Measurements from ENCODE around the gene RPRM.
"Not testable (repeated sequence)": the region's sequence is repeated elsewhere in the genome, so short reads cannot be mapped to it uniquely, and the experiment has no call there.

Gene RPRM

DNA sequence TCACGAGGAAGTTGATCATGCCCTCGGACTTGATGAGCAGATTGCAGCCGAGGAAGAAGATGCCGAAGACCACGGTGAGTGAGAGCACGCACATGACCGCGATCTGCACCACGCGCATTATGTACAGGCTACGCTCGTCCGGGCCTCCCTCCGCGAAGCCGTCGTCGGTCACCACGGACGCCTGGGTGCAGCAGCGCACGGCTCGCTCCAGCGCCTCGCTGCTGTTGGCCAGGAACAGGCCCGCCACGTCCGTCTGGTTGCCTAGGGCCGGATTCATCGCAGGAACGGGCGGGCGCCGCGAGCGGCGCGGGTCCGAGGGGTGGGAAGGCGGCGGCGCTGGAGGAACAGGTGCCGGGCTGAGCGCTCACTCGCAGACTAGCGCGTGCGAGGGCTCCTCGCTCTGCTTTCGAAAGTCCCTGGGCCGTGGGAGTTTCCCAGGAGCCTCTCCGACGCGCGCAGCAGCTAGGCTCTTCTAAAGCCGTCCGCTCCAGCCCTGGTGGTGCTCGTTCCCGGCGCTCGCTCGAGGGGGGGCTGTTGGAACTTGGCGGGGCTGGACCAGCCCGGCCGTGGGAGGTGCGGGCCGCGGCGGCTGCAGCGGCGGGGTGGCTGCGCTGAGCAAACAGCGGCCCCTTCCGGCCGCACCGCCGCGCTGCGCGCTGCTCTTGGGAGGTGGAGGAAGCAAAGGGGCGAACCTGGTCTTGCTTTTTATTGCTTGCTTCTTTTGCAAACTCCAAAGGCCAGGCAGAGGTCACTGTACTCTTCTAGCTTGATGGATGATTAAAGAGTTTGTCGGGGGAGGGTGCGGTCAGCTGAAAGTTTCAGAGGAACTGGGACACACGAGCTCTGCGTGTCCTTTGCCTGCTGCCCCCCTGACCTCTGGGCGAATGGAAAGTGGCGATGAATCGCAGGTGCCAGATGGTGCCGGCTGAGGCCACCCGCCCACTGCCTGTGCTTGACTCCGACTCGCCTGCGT is at the start of gene RPRM:
Gene RPRM (minus strand): TSS at position 474 of the 973 bp plus-strand sequence. CDS start 197 bp downstream, at position 277.
- in situ Hi-C loops (cut with MboI; ENCODE audit: low sequenced_read_pairs) = no loop called here

DNA sequence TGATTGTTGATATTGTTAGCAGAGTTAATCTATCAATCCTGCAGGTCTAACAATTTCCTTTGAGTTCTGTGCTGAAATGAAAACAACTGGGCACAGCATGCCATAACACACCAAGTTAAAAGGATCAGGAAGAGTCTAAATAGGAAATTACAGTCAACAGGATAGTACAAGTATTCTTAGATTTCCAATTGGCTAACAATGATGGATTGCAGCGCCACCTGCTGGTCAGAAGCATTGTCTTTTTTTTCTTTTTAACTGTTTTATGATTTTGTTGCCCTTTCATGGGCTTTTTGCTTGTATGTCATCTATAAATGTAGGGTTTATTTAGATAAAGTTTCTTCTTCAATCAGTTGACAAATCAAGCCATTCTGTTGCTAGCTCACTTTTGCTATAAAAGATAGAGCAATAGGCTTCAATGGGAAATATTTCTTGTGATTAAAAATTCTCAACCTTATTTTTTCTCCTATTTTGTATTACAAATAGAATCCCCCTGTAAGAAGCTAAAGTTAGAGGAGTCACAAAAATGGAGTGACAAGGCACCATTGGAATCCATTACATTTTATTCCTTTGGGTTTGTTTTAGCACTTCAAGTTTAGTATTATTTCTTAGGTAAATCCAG is 40.8 kb upstream of the RPRM start:
- in situ Hi-C loops (cut with MboI; ENCODE audit: low sequenced_read_pairs) = no loop called here

DNA sequence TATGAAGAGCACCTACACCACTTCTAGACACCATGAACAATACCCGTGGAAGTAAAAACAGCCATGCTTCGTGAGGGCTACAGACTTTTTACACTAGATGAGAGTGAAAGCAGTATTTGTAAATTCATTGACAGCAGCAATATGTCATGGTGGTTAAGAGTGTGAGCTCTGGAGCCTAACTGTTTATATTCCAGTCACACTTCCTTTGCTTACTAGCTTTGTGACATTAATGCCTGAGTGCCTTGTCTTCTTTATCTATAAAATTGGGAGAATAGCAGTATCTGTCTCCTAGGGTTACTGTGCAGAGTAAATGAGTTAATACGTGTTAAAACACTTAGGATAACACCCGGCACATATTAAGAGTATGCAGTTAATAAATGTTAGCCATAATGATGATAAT is 33.8 kb upstream of the RPRM start:
- in situ Hi-C loops (cut with MboI; ENCODE audit: low sequenced_read_pairs) = no loop called here

DNA sequence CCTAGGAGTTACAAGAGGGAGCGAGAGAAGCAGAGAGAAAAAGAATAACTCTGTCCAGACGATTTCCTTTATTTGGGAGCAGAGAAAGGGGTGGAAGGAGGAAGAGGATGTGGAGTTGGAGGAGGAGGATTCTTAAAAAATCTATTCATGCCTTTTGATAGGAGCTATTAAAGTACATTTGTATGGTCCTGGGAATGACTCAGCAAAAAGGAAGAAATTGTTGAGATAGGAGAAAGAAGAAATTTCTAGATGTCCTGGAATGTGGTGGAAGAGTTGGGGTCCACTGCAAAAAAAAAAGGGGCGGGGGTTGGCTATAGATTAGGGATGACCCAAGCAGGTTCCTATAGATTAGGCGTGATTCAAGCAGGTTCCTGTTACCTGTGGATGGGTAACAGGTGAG is 32.4 kb upstream of the RPRM start:
- in situ Hi-C loops (cut with MboI; ENCODE audit: low sequenced_read_pairs) = no loop called here

- in situ Hi-C loops (cut with MboI; ENCODE audit: low sequenced_read_pairs) = no loop called here
These were observed 30.6 kb upstream of the RPRM start for GRCh38 chr2:153509133-153509532.

DNA sequence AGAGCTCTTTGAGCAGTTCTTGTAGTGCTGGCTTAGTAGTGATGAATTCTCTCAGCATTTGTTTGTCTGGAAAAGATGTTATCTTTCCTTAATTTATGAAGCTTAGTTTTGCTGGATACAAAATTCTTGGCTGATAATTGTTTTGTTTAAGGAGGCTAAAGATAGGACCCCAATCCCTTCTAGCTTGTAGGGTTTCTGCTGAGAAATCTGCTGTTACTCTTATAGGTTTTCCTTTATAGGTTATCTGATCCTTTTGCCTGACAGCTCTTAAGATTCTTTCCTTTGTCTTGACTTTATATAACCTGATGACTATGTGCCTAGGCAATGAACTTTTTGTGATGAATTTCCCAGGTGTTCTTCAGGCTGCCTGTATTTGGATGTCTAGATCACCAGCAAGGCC is 27.9 kb upstream of the RPRM start:
- in situ Hi-C loops (cut with MboI; ENCODE audit: low sequenced_read_pairs) = not testable (repeated sequence)

DNA sequence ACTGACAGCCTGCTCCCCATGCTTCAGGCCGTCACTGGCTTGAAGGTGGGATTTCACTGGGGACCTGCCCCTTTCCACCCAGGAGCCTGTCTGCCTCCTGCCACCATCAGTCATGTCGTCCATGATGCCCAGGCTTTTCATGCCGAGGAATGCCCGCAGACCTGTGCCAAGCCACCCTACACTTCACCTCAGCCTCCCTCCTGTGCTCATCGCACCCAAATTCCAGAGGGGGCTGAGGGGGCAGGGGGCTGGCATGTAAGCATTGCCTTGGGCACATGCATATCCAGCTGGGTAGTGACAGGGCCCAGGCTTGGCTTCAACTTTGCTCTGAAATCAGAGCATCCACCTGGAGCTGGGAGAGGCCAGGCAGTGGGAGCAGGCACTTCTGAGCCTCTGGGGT is 20.9 kb upstream of the RPRM start:
- in situ Hi-C loops (cut with MboI; ENCODE audit: low sequenced_read_pairs) = no loop called here

DNA sequence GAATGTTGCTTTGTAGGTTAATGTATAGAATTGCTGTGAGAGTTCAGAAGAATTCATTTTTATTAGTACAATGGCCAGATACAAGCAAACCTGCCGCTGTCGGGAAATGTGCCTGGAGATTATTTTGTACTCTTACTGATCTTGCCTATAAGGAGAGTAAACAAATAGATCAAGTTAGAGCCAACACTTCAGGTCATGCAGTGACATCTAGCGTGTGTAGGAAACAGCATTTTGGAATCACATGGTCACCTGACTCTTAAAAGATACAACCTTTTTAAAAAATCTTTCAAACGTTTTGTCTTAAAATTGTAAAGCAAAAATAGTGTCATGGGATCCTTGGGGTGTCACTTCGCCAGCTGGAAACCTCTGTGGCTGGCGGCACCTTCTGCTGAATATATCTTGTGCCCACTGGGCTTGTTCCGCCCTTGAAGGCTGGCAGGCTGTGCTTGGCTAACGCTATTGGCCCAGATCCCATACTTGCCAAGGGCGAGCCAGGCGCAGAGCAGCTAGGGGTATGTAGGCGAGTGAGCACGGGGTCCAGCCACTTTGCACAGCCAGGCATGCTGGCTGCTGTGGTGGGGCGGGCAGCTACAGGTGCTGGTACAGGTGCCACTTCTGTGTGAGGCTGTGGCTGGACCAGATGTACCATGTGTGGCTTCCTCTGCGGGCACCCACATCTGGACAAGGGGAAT is 19.5 kb upstream of the RPRM start:
- in situ Hi-C loops (cut with MboI; ENCODE audit: low sequenced_read_pairs) = no loop called here

- in situ Hi-C loops (cut with MboI; ENCODE audit: low sequenced_read_pairs) = no loop called here
These were observed 17.2 kb upstream of the RPRM start for GRCh38 chr2:153495725-153496124.

DNA sequence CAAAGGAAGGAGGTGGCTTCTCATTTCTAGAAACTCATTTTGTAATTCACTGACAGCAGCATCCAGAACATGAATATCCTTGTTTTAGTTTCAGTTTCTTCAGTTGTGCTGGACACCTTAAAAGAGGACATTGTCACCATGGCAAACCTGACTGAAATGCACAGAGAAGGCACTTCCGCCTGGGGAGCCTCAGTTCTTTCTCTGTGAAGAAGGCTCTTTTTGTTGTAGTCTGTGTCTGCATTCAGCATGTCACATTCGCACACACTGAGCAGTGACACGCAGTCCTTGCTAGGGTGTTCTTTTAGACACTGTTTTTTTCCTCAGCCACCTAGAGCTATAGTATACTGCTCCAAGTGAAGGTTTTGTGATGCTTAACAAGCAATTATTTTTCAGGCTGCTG is 9.5 kb upstream of the RPRM start:
- in situ Hi-C loops (cut with MboI; ENCODE audit: low sequenced_read_pairs) = no loop called here

GRCh38 chr2:153487448-153487847 is 8.9 kb upstream of the RPRM start:
- in situ Hi-C loops (cut with MboI; ENCODE audit: low sequenced_read_pairs) = no loop called here

GRCh38 chr2:153479573-153479972 is 1.0 kb upstream of the RPRM start:
- in situ Hi-C loops (cut with MboI; ENCODE audit: low sequenced_read_pairs) = no loop called here

DNA sequence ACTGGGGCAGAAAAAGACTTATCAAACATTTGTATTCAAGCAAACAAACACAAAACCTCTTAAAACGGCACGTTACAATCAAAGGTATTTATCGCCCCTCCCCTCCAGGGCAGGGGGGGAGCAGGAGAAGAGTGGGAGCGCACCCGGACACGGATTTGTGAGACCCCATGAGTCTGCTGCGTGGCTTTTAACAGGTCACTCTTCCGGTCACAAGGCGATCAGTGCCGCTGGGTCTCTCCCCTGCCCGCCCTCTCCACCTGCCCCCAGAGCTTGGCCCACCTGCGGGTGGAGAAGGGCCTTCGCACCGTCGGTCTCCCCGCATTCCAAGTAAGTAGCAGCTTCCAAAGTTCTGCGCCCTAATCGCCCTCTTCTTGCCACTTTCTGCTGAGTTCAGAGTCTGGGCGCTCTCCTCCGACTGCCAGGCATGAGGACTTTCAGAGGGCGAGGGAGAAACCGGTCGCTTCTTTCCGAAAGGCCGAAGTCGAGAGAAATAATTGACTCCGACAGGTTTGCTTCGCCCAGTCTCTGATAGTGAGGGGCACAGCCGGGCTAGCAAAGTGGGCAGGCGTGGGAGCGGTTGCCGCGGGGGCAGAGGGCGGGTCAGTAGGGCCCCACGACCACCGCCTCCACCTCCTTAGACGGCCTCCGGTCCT is 800 bp downstream of the RPRM start:
- in situ Hi-C loops (cut with MboI; ENCODE audit: low sequenced_read_pairs) = no loop called here

DNA sequence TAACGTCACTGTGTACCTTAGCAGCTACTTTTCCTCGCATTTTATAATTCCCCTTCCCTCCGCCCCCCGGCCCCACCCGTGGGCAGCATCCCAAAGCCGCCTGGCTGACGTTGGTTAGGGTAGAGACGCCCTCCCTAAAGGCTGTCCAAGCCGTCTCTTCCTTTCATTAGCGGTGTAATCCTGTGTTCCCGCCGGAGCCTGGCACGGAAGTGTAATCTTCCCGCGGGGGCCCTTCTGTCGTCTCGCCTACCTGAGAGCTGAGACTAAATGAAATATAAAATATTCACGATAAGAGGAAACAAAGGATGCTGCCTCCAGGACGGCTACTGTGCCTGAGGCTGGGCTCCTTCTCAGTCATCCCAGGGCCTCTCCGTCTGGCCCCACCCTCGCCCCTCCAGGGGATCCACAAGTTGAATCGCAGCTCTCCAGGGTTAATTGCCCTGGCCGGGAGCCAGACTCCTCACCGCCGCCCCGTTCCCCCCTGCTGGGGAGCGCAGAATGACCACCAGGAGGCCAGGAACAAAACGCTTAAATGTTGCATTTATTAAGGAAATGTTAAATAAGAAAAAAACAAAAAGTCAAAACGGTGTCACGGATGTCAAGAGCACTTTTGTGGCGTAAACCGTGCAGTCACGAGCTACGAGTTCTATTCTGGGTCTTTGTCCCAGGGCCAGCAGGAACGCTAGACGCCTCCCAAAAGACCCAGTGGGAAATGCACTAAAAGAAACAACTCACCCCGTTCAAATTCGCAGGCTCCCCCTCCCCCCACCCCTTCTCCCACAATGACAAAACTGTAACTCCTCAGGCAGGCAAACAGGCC is 1.5 kb downstream of the RPRM start:
- in situ Hi-C loops (cut with MboI; ENCODE audit: low sequenced_read_pairs) = no loop called here

DNA sequence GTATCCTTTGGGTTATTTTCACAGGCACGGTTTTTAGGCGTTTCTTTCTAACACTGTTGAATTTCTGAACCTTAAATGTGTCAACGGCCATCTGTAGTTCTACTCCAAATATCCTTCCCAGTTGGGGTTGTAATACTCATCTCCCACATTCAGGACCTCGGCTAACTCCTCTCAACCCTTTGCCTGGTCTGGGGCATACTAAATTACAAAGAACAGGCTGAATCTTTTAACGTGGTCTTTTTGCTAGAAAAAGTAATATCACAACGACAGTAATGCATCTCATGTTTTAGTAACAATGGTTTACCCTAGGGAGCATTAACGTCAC is 2.1 kb downstream of the RPRM start:
- in situ Hi-C loops (cut with MboI; ENCODE audit: low sequenced_read_pairs) = no loop called here

DNA sequence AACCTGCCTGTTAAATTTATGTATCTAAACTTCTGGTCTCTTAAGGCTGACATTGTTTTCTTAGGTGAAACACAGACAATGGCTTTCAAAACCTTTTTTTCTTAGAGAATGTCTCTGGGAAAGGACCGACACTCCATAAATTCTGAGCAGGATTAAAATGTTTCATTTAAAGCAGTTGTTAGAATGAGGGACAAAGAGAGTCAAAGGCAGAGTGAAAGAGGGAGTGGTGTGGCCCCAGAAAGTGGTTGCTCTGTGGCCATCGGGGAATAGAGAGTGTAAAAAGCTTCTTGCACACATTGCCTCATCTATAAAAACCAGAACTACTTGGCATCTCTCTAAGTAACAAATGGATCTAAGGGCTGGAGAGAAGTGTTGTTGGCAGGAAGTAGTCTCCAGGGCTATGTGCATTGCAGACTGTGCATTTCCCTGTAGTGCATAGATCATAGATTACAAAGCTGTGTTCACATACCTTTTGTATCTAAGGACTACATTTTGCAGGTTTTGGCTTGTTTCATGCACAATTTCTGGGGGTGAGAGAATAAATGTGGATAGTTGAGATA is 3.6 kb downstream of the RPRM start:
- in situ Hi-C loops (cut with MboI; ENCODE audit: low sequenced_read_pairs) = no loop called here

- in situ Hi-C loops (cut with MboI; ENCODE audit: low sequenced_read_pairs) = no loop called here
These were observed 4.2 kb downstream of the RPRM start for GRCh38 chr2:153474407-153474806.

GRCh38 chr2:153470867-153471266 is 7.7 kb downstream of the RPRM start:
- in situ Hi-C loops (cut with MboI; ENCODE audit: low sequenced_read_pairs) = no loop called here

- in situ Hi-C loops (cut with MboI; ENCODE audit: low sequenced_read_pairs) = no loop called here
These were observed 14.2 kb downstream of the RPRM start for GRCh38 chr2:153464395-153464794.

- in situ Hi-C loops (cut with MboI; ENCODE audit: low sequenced_read_pairs) = no loop called here
These were observed 16.2 kb downstream of the RPRM start for GRCh38 chr2:153462338-153462859.
